DOHH2 (cell line): ENCODE results near the gene CRYGD.

Source experiments
- H3F3A ChIP-seq: fragments of 200-600 bp; sonication (generic), shearing (Covaris generic); 2 replicates; pipeline ENCODE4 v1.6.0; 2016; ENCODE audit warnings: antibody characterized with exemption, mild to moderate bottlenecking; ENCODE audit not compliant: control insufficient read depth, insufficient read depth
- H3K27ac ChIP-seq: fragments of 200-600 bp; sonication (generic); 2 replicates; pipeline ENCODE4 v1.5.1; 2014; ENCODE audit warnings: low read depth, mild to moderate bottlenecking, low read length, moderate library complexity
- H3K27me3 ChIP-seq: fragments of 200-600 bp; sonication (generic); 2 replicates; pipeline ENCODE4 v1.6.1; 2014; ENCODE audit warnings: mild to moderate bottlenecking, low read length, mixed read lengths; ENCODE audit not compliant: control insufficient read depth
- H3K36me3 ChIP-seq: fragments of 200-600 bp; sonication (generic); 2 replicates; pipeline ENCODE4 v1.6.1; 2014; ENCODE audit warnings: mild to moderate bottlenecking, low read length, moderate library complexity, mixed read lengths; ENCODE audit not compliant: control insufficient read depth
- H3K4me1 ChIP-seq: fragments of 200-600 bp; sonication (generic); 2 replicates; pipeline ENCODE4 v1.6.1; 2014; ENCODE audit warnings: mild to moderate bottlenecking, low read length, mixed read lengths; ENCODE audit not compliant: control insufficient read depth
- H3K4me2 ChIP-seq: fragments of 200-600 bp; sonication (generic); 2 replicates; pipeline ENCODE4 v1.6.0; 2014; ENCODE audit warnings: mild to moderate bottlenecking, low read length, moderate library complexity
- H3K4me3 ChIP-seq: fragments of 200-600 bp; sonication (generic); 2 replicates; pipeline ENCODE4 v1.5.1; 2014; ENCODE audit warnings: mild to moderate bottlenecking, low read length, mixed read lengths
- H3K79me2 ChIP-seq: fragments of 200-600 bp; sonication (generic); 2 replicates; pipeline ENCODE4 v1.6.1; 2014; ENCODE audit warnings: mild to moderate bottlenecking, low read length, mixed read lengths; ENCODE audit not compliant: control insufficient read depth
- H3K9me2 ChIP-seq: fragments of 200-600 bp; sonication (generic); replicated peaks from 2 replicates; pipeline ENCODE4 v1.6.1; 2014; ENCODE audit warnings: mild to moderate bottlenecking, low read length, mixed read lengths; ENCODE audit not compliant: control insufficient read depth
- H3K9me3 ChIP-seq: fragments of 200-600 bp; sonication (generic); 2 replicates; pipeline ENCODE4 v1.6.1; 2014; ENCODE audit warnings: antibody characterized with exemption, low read length, mixed read lengths; ENCODE audit not compliant: control insufficient read depth, insufficient read depth
- H4K20me1 ChIP-seq: fragments of 200-600 bp; sonication (generic); 2 replicates; pipeline ENCODE4 v1.6.0; 2014; ENCODE audit warnings: low read depth, mild to moderate bottlenecking, antibody characterized with exemption, low read length, moderate library complexity; ENCODE audit not compliant: control insufficient read depth, insufficient read depth
- CTCF ChIP-seq: fragments of 200-600 bp; sonication (generic); IDR thresholded peaks from one replicate; pipeline ENCODE4 v1.5.1; 2014; ENCODE audit warnings: antibody characterized with exemption, mild to moderate bottlenecking, low read depth, low read length; ENCODE audit not compliant: poor library complexity, severe bottlenecking
- EZH2phosphoT487 ChIP-seq: fragments of 200-600 bp; sonication (generic); IDR thresholded peaks from 2 replicates; pipeline ENCODE4 v1.6.1; 2017; ENCODE audit warnings: borderline replicate concordance, mild to moderate bottlenecking, antibody characterized with exemption, low read length, moderate library complexity, mixed read lengths

The CRYGD gene

GRCh38 chr2:208074610-208075356 is 49.5 kb downstream of the CRYGD start:
- peaks cover 8% of the 10 kb centered on the region; the same call in 1 of the 2 replicates for H3K27me3 ChIP-seq
- H3K4me2 ChIP-seq, result no peak overlapping the region
- TF ChIP-seq CTCF, result no peak
- no peak for TF ChIP-seq EZH2phosphoT487
- H3F3A ChIP-seq, result no peaks in the 10 kb centered on the region
- H3K36me3 ChIP-seq, result no peaks in the 10 kb centered on the region
- no peak overlapping the region for H3K4me3 ChIP-seq
- no peaks in the 10 kb centered on the region for H4K20me1 ChIP-seq
- H3K9me3 ChIP-seq, result no peaks in the 10 kb centered on the region
- H3K9me2 ChIP-seq, result no peaks in the 10 kb centered on the region
- H3K4me1 ChIP-seq, result no peaks in the 10 kb centered on the region
- H3K79me2 ChIP-seq, result no peaks in the 10 kb centered on the region
- no peak overlapping the region for H3K27ac ChIP-seq

GRCh38 chr2:208072250-208072892 is 52.0 kb downstream of the CRYGD start:
- no peaks in the 10 kb centered on the region for H4K20me1 ChIP-seq
- H3K27ac ChIP-seq, result no peak overlapping the region
- no peak overlapping the region for H3K4me2 ChIP-seq
- no peaks in the 10 kb centered on the region for H3K9me2 ChIP-seq
- no peaks in the 10 kb centered on the region for H3K9me3 ChIP-seq
- H3K4me3 ChIP-seq, result no peak overlapping the region
- no peaks in the 10 kb centered on the region for H3F3A ChIP-seq
- no peaks in the 10 kb centered on the region for H3K36me3 ChIP-seq
- H3K79me2 ChIP-seq, result no peaks in the 10 kb centered on the region
- TF ChIP-seq EZH2phosphoT487, result no peak
- peak; percentile 85 for TF ChIP-seq CTCF
- H3K4me1 ChIP-seq, result no peaks in the 10 kb centered on the region
- H3K27me3 ChIP-seq, result 0 out of 2 replicates have a peak, but pooled peaks cover 4% of the 10 kb centered on the region
